SK-N-SH (cell line): ENCODE results near the gene ABCB4. TPM values are rescaled to one million over a fixed set of nuclear protein-coding genes. Genes with fewer than 3 reads are reported as not detected.

Experiments
- CTCF ChIA-PET: fragments of 300-600, 350-600 bp; formaldehyde crosslinking; extraction: SDS; loops from one replicate; lab custom pipeline; 2021; lab: Yijun Ruan, JAX
- POLR2A ChIA-PET: fragments of 350-600 bp; sonication (Branson Sonifier 250); formaldehyde crosslinking; extraction: SDS; loops from one replicate; lab custom pipeline; 2020; ENCODE audit warnings: antibody characterized with exemption, inconsistent platforms; lab: Yijun Ruan, JAX
- DNase-seq: peaks from one replicate; pipeline ENCODE4 v3.0.0; 2012
- H2AFZ ChIP-seq: fragments of 200-600 bp; sonication (generic); 2 replicates; pipeline ENCODE4 v1.8.1; 2016; ENCODE audit warnings: antibody characterized with exemption, mild to moderate bottlenecking, low read depth
- H3F3A ChIP-seq: fragments of 200-600 bp; sonication (generic); replicated peaks from 2 replicates; pipeline ENCODE3; 2016; ENCODE audit warnings: antibody characterized with exemption, mild to moderate bottlenecking; ENCODE audit not compliant: insufficient read depth
- H3K27ac ChIP-seq, 2 experiments: fragments of 200-500 bp in 1 of 2; fragments of 200-600 bp in 1 of 2; sonication (Bioruptor generic) in 1 of 2; sonication (generic), shearing (Covaris generic) in 1 of 2; 2 replicates each; pipeline versions ENCODE4 v1.5.1 to v1.6.1; 2014 to 2016; ENCODE audit warnings: low read depth in 2 of 2, inconsistent platforms in 1 of 2, low read length in 1 of 2, mild to moderate bottlenecking in 1 of 2, mixed read lengths in 1 of 2
- H3K27me3 ChIP-seq: fragments of 200-600 bp; sonication (generic), shearing (Covaris generic); 2 replicates; pipeline ENCODE4 v1.6.1; 2016; ENCODE audit warnings: mixed run types; ENCODE audit not compliant: insufficient read depth
- H3K36me3 ChIP-seq, 2 experiments: fragments of 200-500 bp in 1 of 2; fragments of 200-600 bp in 1 of 2; sonication (Bioruptor generic) in 1 of 2; sonication (generic) in 1 of 2; replicated peaks in 1 of 2; 2 replicates each; pipeline versions ENCODE3 to v1.5.1; 2014 to 2016; ENCODE audit warnings: low read length in 1 of 2, mild to moderate bottlenecking in 1 of 2; ENCODE audit not compliant: insufficient read depth in 2 of 2, control insufficient read depth in 1 of 2
- H3K4me1 ChIP-seq, 2 experiments: fragments of 200-500 bp in 1 of 2; fragments of 200-600 bp in 1 of 2; sonication (Bioruptor generic) in 1 of 2; sonication (generic), shearing (Covaris generic) in 1 of 2; 2 replicates each; pipeline versions ENCODE4 v1.5.1 to v1.6.1; 2014 to 2016; ENCODE audit warnings: low read depth in 1 of 2, low read length in 1 of 2, mixed run types in 1 of 2; ENCODE audit not compliant: insufficient read depth in 2 of 2, control insufficient read depth in 1 of 2
- H3K4me2 ChIP-seq: fragments of 200-600 bp; sonication (generic), shearing (Covaris generic); 2 replicates; pipeline ENCODE4 v1.6.1; 2017; ENCODE audit warnings: mixed run types
- H3K4me3 ChIP-seq, 2 experiments: fragments of 200-500 bp in 1 of 2; fragments of 200-600 bp in 1 of 2; sonication (Bioruptor generic) in 1 of 2; sonication (generic), shearing (Covaris generic) in 1 of 2; 2 replicates each; pipeline versions ENCODE4 v1.5.1 to v1.8.1; 2014 to 2016; ENCODE audit warnings: low read depth in 2 of 2, inconsistent platforms in 1 of 2, low read length in 1 of 2, mild to moderate bottlenecking in 1 of 2, mixed read lengths in 1 of 2, moderate library complexity in 1 of 2
- H3K79me2 ChIP-seq: fragments of 200-600 bp; sonication (generic); 2 replicates; pipeline ENCODE4 v1.8.1; 2017; ENCODE audit warnings: mild to moderate bottlenecking; ENCODE audit not compliant: insufficient read depth
- H3K9ac ChIP-seq: fragments of 200-600 bp; sonication (generic); 2 replicates; pipeline ENCODE4 v1.6.1; 2017; ENCODE audit warnings: mixed run types
- H3K9me2 ChIP-seq: fragments of 200-600 bp; sonication (generic); 2 replicates; pipeline ENCODE4 v1.6.1; 2017; ENCODE audit warnings: mixed run types
- H3K9me3 ChIP-seq: fragments of 200-600 bp; sonication (generic); 2 replicates; pipeline ENCODE4 v1.6.1; 2017; ENCODE audit warnings: mixed run types, mild to moderate bottlenecking, moderate library complexity
- H4K20me1 ChIP-seq: fragments of 200-600 bp; sonication (generic); 2 replicates; pipeline ENCODE4 v1.6.1; 2017; ENCODE audit warnings: mild to moderate bottlenecking, mixed run types; ENCODE audit not compliant: insufficient read depth
- ELF1 ChIP-seq: IDR thresholded peaks from 2 replicates; pipeline ENCODE4 v1.4.0; 2012
- EZH2phosphoT487 ChIP-seq: fragments of 200-600 bp; sonication (generic); IDR thresholded peaks from 2 replicates; pipeline ENCODE4 v1.6.1; 2017; ENCODE audit warnings: low read depth, mixed run types, mild to moderate bottlenecking, antibody characterized with exemption, moderate library complexity, borderline replicate concordance
- FOSL2 ChIP-seq: IDR thresholded peaks from 2 replicates; pipeline ENCODE4 v1.4.0; 2012; ENCODE audit warnings: low read depth, mild to moderate bottlenecking, moderate library complexity, borderline replicate concordance
- GABPA ChIP-seq: IDR thresholded peaks from 2 replicates; pipeline ENCODE4 v1.4.0; 2012; ENCODE audit warnings: low read depth, mild to moderate bottlenecking
- GATA2 ChIP-seq: sonication (generic); formaldehyde crosslinking; IDR thresholded peaks from 2 replicates; pipeline ENCODE4 v1.5.0; 2020; ENCODE audit warnings: mild to moderate bottlenecking, missing genetic modification reagents
- IRF3 ChIP-seq: fragments of 150-350 bp; IDR thresholded peaks from 2 replicates; pipeline ENCODE4 v1.6.1; 2016; ENCODE audit warnings: mild to moderate bottlenecking, low read depth, low read length
- MEF2A ChIP-seq: IDR thresholded peaks from 2 replicates; pipeline ENCODE4 v1.4.0; 2012; ENCODE audit warnings: low read depth, borderline replicate concordance
- MXI1 ChIP-seq: IDR thresholded peaks from 2 replicates; pipeline ENCODE4 v1.6.1; 2012; ENCODE audit warnings: mild to moderate bottlenecking, low read depth, low read length, improper control_type of control experiment
- NRF1 ChIP-seq: IDR thresholded peaks from 2 replicates; pipeline ENCODE4 v1.6.1; 2012; ENCODE audit warnings: low read depth, mild to moderate bottlenecking, low read length
- PBX3 ChIP-seq: IDR thresholded peaks from 2 replicates; pipeline ENCODE4; 2012
- POLR2AphosphoS5 ChIP-seq: IDR thresholded peaks from 2 replicates; pipeline ENCODE4 v1.6.1; 2012; ENCODE audit warnings: low read depth, low read length
- RFX5 ChIP-seq: IDR thresholded peaks from 2 replicates; pipeline ENCODE4 v1.6.1; 2012; ENCODE audit warnings: mild to moderate bottlenecking, improper control_type of control experiment, low read length
- RXRA ChIP-seq: IDR thresholded peaks from 2 replicates; pipeline ENCODE4 v1.4.0; 2012; ENCODE audit warnings: low read depth, mild to moderate bottlenecking, borderline replicate concordance
- TEAD4 ChIP-seq: IDR thresholded peaks from 2 replicates; pipeline ENCODE4 v1.4.0; 2012; ENCODE audit warnings: mild to moderate bottlenecking, borderline replicate concordance; ENCODE audit not compliant: insufficient read depth
- USF1 ChIP-seq: IDR thresholded peaks from 2 replicates; pipeline ENCODE4 v1.4.0; 2012; ENCODE audit warnings: low read depth, borderline replicate concordance
- ZBTB33 ChIP-seq: IDR thresholded peaks from 2 replicates; pipeline ENCODE4 v1.4.0; 2012; ENCODE audit warnings: low read depth, borderline replicate concordance
- WGBS: methylation state at CpG from one replicate; pipeline ENCODE4 v1.1.6; 2017; ENCODE audit warnings: low lambda C conversion rate; 5-methylcytosine and 5-hydroxymethylcytosine counted together
- polyA plus RNA-seq, 3 experiments: library from polyadenylated mRNA; depleted of rRNA; stranded (reverse); fragments of >200 nt; gene quantifications; 2 replicates each; pipeline ENCODE4 v1.2.3, GENCODE V29; 2012

ABCB4 gene
- polyA plus RNA-seq, 1 of the 3 experiments (the other 2 are of a cell fraction), result 0.18 TPM

- H3K4me1 ChIP-seq, result peaks cover 0 to 8% of the 10 kb centered on the region in 2 experiments; a peak in 1 of 4 replicates
- DNase-seq, result no peak
- no peak overlapping the region for H3K4me3 ChIP-seq
- no peak overlapping the region for H3K9ac ChIP-seq
- no peaks in the 10 kb centered on the region for H3K36me3 ChIP-seq
- TF ChIP-seq ELF1 (no peak), RXRA (no peak), GABPA (no peak), MEF2A (no peak), USF1 (no peak), MXI1 (no peak), PBX3 (no peak), FOSL2 (no peak), RFX5 (no peak), IRF3 (no peak), POLR2AphosphoS5 (no peak), EZH2phosphoT487 (no peak), TEAD4 (no peak), ZBTB33 (no peak), NRF1 (no peak), GATA2 (CRISPR knock-in tag) (no peak)
- H2AFZ ChIP-seq, result no peak overlapping the region
- no peaks in the 10 kb centered on the region for H4K20me1 ChIP-seq
- H3F3A ChIP-seq, result no peaks in the 10 kb centered on the region
- CTCF ChIA-PET, result interaction anchor here (1.4 kb wide), 1 partner anchor 64 kb away, joined by 4 read pairs; no protein-coding TSS in a partner anchor
- H3K27ac ChIP-seq, result no peak overlapping the region
- 57% methylated on average over 2 of the region's 2 CpGs for WGBS
- no peaks in the 10 kb centered on the region for H3K9me3 ChIP-seq
- H3K4me2 ChIP-seq, result no peak overlapping the region
- H3K27me3 ChIP-seq, result peaks cover 5% of the 10 kb centered on the region
- POLR2A ChIA-PET, result no interaction called here
- H3K79me2 ChIP-seq, result no peaks in the 10 kb centered on the region
- no peaks in the 10 kb centered on the region for H3K9me2 ChIP-seq
Measured at GRCh38 chr7:87479951-87480350, 4.5 kb upstream of the ABCB4 start.
